ENCODE measurements around the gene PDE11A. TPM values are rescaled to one million over a fixed set of nuclear protein-coding genes. Genes with fewer than 3 reads are reported as not detected.

PDE11A gene
- total RNA-seq, 6 experiments from 2014 or later = 1.2 to 9.4 (median 6.3) TPM

- peak in 1 of 4 donors; percentile 49 for ATAC-seq
- WGBS (ENCODE audit: insufficient coverage, low coverage, low lambda C conversion rate, missing lambda C conversion rate) = 88% methylated on average over 7 of the region's 9 CpGs
Measured at GRCh38 chr2:177673602-177674595, 398.7 kb downstream of the PDE11A start.

GRCh38 chr2:177671662-177672061, 400.9 kb downstream of the PDE11A start:
- intact Hi-C loops (cut with DNase I) = no loop called here
- Histone ChIP-seq H3K9me3 (no peaks in the 10 kb centered on the region), H3K36me3 (no peaks in the 10 kb centered on the region), H3K4me1 (peaks cover 0 to 5% (median 0%) of the 10 kb centered on the region in 4 donors), H3K27me3 (no peaks in the 10 kb centered on the region), H3K4me3 (no peak overlapping the region), H3K27ac (no peak overlapping the region)
- ATAC-seq (no peak), DNase-seq (no peak)
- WGBS (ENCODE audit: insufficient coverage, low coverage, low lambda C conversion rate, missing lambda C conversion rate) = 64% methylated on average over 4 of the region's 4 CpGs
- TF ChIP-seq CTCF (IDR thresholded peaks at IDR 0.05) (no peak), POLR2A (IDR thresholded peaks at IDR 0.05) (no peak)

More at GRCh38 chr2:177673602-177674595, 398.7 kb downstream of the PDE11A start:
- H3K27me3 ChIP-seq = no peaks in the 10 kb centered on the region
- no peak overlapping the region for H3K27ac ChIP-seq
- no peak for TF ChIP-seq CTCF (IDR thresholded peaks at IDR 0.05)
- TF ChIP-seq POLR2A (IDR thresholded peaks at IDR 0.05) = no peak
- H3K9me3 ChIP-seq = no peaks in the 10 kb centered on the region
- peaks cover 0 to 5% (median 0%) of the 10 kb centered on the region in 4 donors for H3K4me1 ChIP-seq
- intact Hi-C loops (cut with DNase I) = no loop called here
- H3K36me3 ChIP-seq = no peaks in the 10 kb centered on the region
- no peak overlapping the region for H3K4me3 ChIP-seq
- no peak for DNase-seq

- 63% methylated on average over 2 of the region's 2 CpGs for WGBS (ENCODE audit: insufficient coverage, low coverage, low lambda C conversion rate, missing lambda C conversion rate)
- intact Hi-C loops (cut with DNase I) = no loop called here
- Histone ChIP-seq H3K4me1 (peaks cover 0 to 5% (median 0%) of the 10 kb centered on the region in 4 donors), H3K4me3 (no peak overlapping the region), H3K27me3 (no peaks in the 10 kb centered on the region), H3K36me3 (no peaks in the 10 kb centered on the region), H3K9me3 (no peaks in the 10 kb centered on the region), H3K27ac (no peak overlapping the region)
- DNase-seq = no peak
- no peak for ATAC-seq
- TF ChIP-seq POLR2A (IDR thresholded peaks at IDR 0.05) (no peak), CTCF (IDR thresholded peaks at IDR 0.05) (no peak)
Measured at GRCh38 chr2:177670791-177671535, 401.6 kb downstream of the PDE11A start.

- ATAC-seq = peak; percentile 57 to 86 (median 68)
- DNase-seq = no peak
- WGBS (ENCODE audit: insufficient coverage, low coverage, low lambda C conversion rate, missing lambda C conversion rate) = 53% methylated on average over 3 of the region's 3 CpGs
Measured at GRCh38 chr2:177669625-177670330, 402.8 kb downstream of the PDE11A start.

More at GRCh38 chr2:177669625-177670330, 402.8 kb downstream of the PDE11A start:
- Histone ChIP-seq H3K27me3 (no peaks in the 10 kb centered on the region), H3K36me3 (no peaks in the 10 kb centered on the region), H3K9me3 (no peaks in the 10 kb centered on the region), H3K4me3 (no peak overlapping the region), H3K27ac (no peak overlapping the region), H3K4me1 (peaks cover 0 to 5% (median 0%) of the 10 kb centered on the region in 4 donors)
- intact Hi-C loops (cut with DNase I) = no loop called here
- TF ChIP-seq POLR2A (IDR thresholded peaks at IDR 0.05) (no peak), CTCF (IDR thresholded peaks at IDR 0.05) (no peak)
